H1 (cell line): Measurements from ENCODE around the gene ARHGAP6. TPM values are rescaled to one million over a fixed set of nuclear protein-coding genes. Genes with fewer than 3 reads are reported as not detected.

Source experiments
- CTCF ChIA-PET: fragments of 300-600 bp; sonication (Branson Sonifier 250); formaldehyde crosslinking; loops from one replicate; lab custom pipeline; 2021; ENCODE audit not compliant: partially characterized antibody; lab: Charles Lee
- POLR2A ChIA-PET: fragments of 300-600 bp; sonication (Branson Sonifier 250); formaldehyde crosslinking; loops from one replicate; lab custom pipeline; 2021; ENCODE audit warnings: inconsistent platforms; ENCODE audit not compliant: partially characterized antibody; lab: Charles Lee
- DNase-seq, 2 experiments: peaks; one replicate each; pipeline versions ENCODE4 v3.0.0 to v3.0.0-alpha.2; 2010 to 2022; ENCODE audit warnings: low spot score in 2 of 2, low read depth in 1 of 2, mixed read lengths in 1 of 2
- FAIRE-seq: peaks from 2 replicates; lab custom pipeline; 2011; peaks lifted over from hg19 to GRCh38; lab: Jason Lieb, UNC
- H2AFZ ChIP-seq: 2 replicates; pipeline ENCODE4 v1.8.1; 2012; ENCODE audit warnings: low read length, inconsistent platforms
- H2AK5ac ChIP-seq: 2 replicates; pipeline ENCODE4 v1.6.1; 2013; ENCODE audit warnings: low read depth, low read length
- H2BK120ac ChIP-seq: replicated peaks from 2 replicates; pipeline ENCODE3; 2013; ENCODE audit warnings: low read depth, low read length, inconsistent platforms
- H2BK12ac ChIP-seq: 2 replicates; pipeline ENCODE4 v1.6.1; 2013; ENCODE audit warnings: low read depth, low read length
- H2BK15ac ChIP-seq: 2 replicates; pipeline ENCODE4 v1.6.1; 2013; ENCODE audit warnings: low read length
- H2BK20ac ChIP-seq: 2 replicates; pipeline ENCODE4 v1.6.1; 2013; ENCODE audit warnings: low read length
- H2BK5ac ChIP-seq: 2 replicates; pipeline ENCODE4 v1.6.1; 2013; ENCODE audit warnings: low read depth, low read length
- H3K14ac ChIP-seq: 2 replicates; pipeline ENCODE4 v1.6.1; 2013; ENCODE audit warnings: inconsistent platforms; ENCODE audit not compliant: insufficient read length
- H3K18ac ChIP-seq: 2 replicates; pipeline ENCODE4 v1.6.1; 2013; ENCODE audit warnings: low read length; ENCODE audit errors: extremely low read depth
- H3K23ac ChIP-seq: 2 replicates; pipeline ENCODE4 v1.6.1; 2013; ENCODE audit warnings: inconsistent platforms; ENCODE audit not compliant: insufficient read length
- H3K23me2 ChIP-seq: 2 replicates; pipeline ENCODE4 v1.6.1; 2013; ENCODE audit warnings: low read depth, low read length
- H3K27ac ChIP-seq: 2 replicates; pipeline ENCODE4 v1.6.1; 2011; ENCODE audit warnings: low read depth, low read length, inconsistent platforms
- H3K27me3 ChIP-seq, 4 experiments: replicated peaks in 1 of 4; 1 replicate in 1 of 4; 2 replicates in 3 of 4; pipeline versions ENCODE4 v1.6.1 to v1.8.1; 2011 to 2013; ENCODE audit warnings: low read length in 3 of 4, mild to moderate bottlenecking in 3 of 4, inconsistent platforms in 2 of 4, mixed read lengths in 2 of 4, moderate library complexity in 1 of 4; ENCODE audit not compliant: control insufficient read depth in 3 of 4, insufficient read depth in 3 of 4; ENCODE audit errors: extremely low read depth in 1 of 4
- H3K36me3 ChIP-seq, 4 experiments: 2 replicates each; pipeline versions ENCODE4 v1.6.1 to v1.8.1; 2011 to 2013; ENCODE audit warnings: mild to moderate bottlenecking in 4 of 4, low read length in 3 of 4, moderate library complexity in 2 of 4, control low read depth in 1 of 4, inconsistent platforms in 1 of 4; ENCODE audit not compliant: insufficient read depth in 4 of 4, control insufficient read depth in 2 of 4
- H3K4ac ChIP-seq: replicated peaks from 2 replicates; pipeline ENCODE3; 2013; ENCODE audit warnings: low read length, low read depth, mixed read lengths, inconsistent platforms; ENCODE audit not compliant: insufficient read length
- H3K4me1 ChIP-seq, 4 experiments: replicated peaks in 1 of 4; 1 replicate in 1 of 4; 2 replicates in 3 of 4; pipeline versions ENCODE4 v1.6.1 to v1.8.1; 2011 to 2013; ENCODE audit warnings: low read length in 3 of 4, inconsistent platforms in 2 of 4, mixed read lengths in 1 of 4; ENCODE audit not compliant: insufficient read depth in 4 of 4, control insufficient read depth in 3 of 4
- H3K4me2 ChIP-seq, 2 experiments: 2 replicates each; pipeline versions ENCODE4 v1.6.1 to v1.8.1; 2011 to 2013; ENCODE audit warnings: low read depth in 2 of 2, low read length in 2 of 2, control low read depth in 1 of 2, inconsistent platforms in 1 of 2, mild to moderate bottlenecking in 1 of 2; ENCODE audit not compliant: insufficient read depth in 1 of 2
- H3K4me3 ChIP-seq, 4 experiments: fragments of 200-600, 300-600 bp in 1 of 4; sonication (generic), shearing (Covaris generic), sonication (Bioruptor Twin) in 1 of 4; 2 replicates each; pipeline versions ENCODE4 v1.5.1 to v1.8.1; 2011 to 2016; ENCODE audit warnings: low read length in 4 of 4, low read depth in 3 of 4, control low read depth in 2 of 4, inconsistent platforms in 2 of 4, mild to moderate bottlenecking in 2 of 4, mixed read lengths in 1 of 4, moderate library complexity in 1 of 4; ENCODE audit not compliant: insufficient read depth in 2 of 4; ENCODE audit errors: extremely low read depth in 1 of 4
- H3K56ac ChIP-seq: replicated peaks from 2 replicates; pipeline ENCODE3; 2013; ENCODE audit warnings: low read depth, mild to moderate bottlenecking, mixed read lengths, low read length, inconsistent platforms; ENCODE audit not compliant: insufficient read length
- H3K79me1 ChIP-seq: 2 replicates; pipeline ENCODE4 v1.6.1; 2013; ENCODE audit warnings: low read depth, low read length, control low read depth
- H3K79me2 ChIP-seq, 2 experiments: 2 replicates each; pipeline versions ENCODE4 v1.6.1 to v1.8.1; 2012 to 2013; ENCODE audit warnings: low read length in 2 of 2, mild to moderate bottlenecking in 2 of 2, inconsistent platforms in 1 of 2; ENCODE audit not compliant: insufficient read depth in 2 of 2, control insufficient read depth in 1 of 2
- H3K9ac ChIP-seq, 4 experiments: replicated peaks in 1 of 4; 1 replicate in 1 of 4; 2 replicates in 3 of 4; pipeline versions ENCODE4 v1.6.1 to v1.8.1; 2011 to 2013; ENCODE audit warnings: low read depth in 3 of 4, low read length in 3 of 4, control low read depth in 2 of 4, mild to moderate bottlenecking in 2 of 4, moderate library complexity in 2 of 4, inconsistent platforms in 1 of 4; ENCODE audit errors: extremely low read depth in 1 of 4
- H3K9me3 ChIP-seq, 2 experiments: 2 replicates each; pipeline versions ENCODE4 v1.6.1 to v1.8.1; 2012 to 2013; ENCODE audit warnings: mild to moderate bottlenecking in 2 of 2, moderate library complexity in 2 of 2, control low read depth in 1 of 2, inconsistent platforms in 1 of 2, low read depth in 1 of 2, low read length in 1 of 2, mixed read lengths in 1 of 2; ENCODE audit not compliant: insufficient read depth in 2 of 2
- H4K20me1 ChIP-seq, 2 experiments: replicated peaks in 1 of 2; 2 replicates each; pipeline versions ENCODE3 to v1.8.1; 2011 to 2013; ENCODE audit warnings: inconsistent platforms in 2 of 2, low read length in 2 of 2, mild to moderate bottlenecking in 1 of 2; ENCODE audit not compliant: insufficient read depth in 2 of 2, control insufficient read depth in 1 of 2
- H4K5ac ChIP-seq: 2 replicates; pipeline ENCODE4 v1.6.1; 2013; ENCODE audit warnings: low read length, low read depth, mixed read lengths, inconsistent platforms; ENCODE audit not compliant: insufficient read length
- H4K8ac ChIP-seq: 2 replicates; pipeline ENCODE4 v1.8.0; 2013; ENCODE audit warnings: mild to moderate bottlenecking, moderate library complexity, low read length, inconsistent platforms; ENCODE audit not compliant: insufficient read depth; ENCODE audit errors: extremely low read depth
- H4K91ac ChIP-seq: replicated peaks from 2 replicates; pipeline ENCODE3; 2013; ENCODE audit warnings: low read length, mixed read lengths, inconsistent platforms; ENCODE audit not compliant: insufficient read length
- ASH2L ChIP-seq: fragments of 200-600, 300-600 bp; sonication (generic); IDR thresholded peaks from one replicate; pipeline ENCODE4 v1.7.1; 2017; ENCODE audit warnings: low read length
- KDM1A ChIP-seq: fragments of 200-600, 300-600 bp; sonication (generic); IDR thresholded peaks from 2 replicates; pipeline ENCODE4 v1.7.1; 2016; ENCODE audit warnings: mild to moderate bottlenecking, low read length, borderline replicate concordance
- WGBS, 2 experiments: shearing (Covaris generic) in 1 of 2; methylation state at CpG; one replicate each; pipeline versions ENCODE4 v1.1.6 to v1.1.7; 2013 to 2015; ENCODE audit warnings: low lambda C conversion rate in 2 of 2, mixed read lengths in 2 of 2, inconsistent platforms in 1 of 2, low coverage in 1 of 2, missing lambda C conversion rate in 1 of 2; ENCODE audit not compliant: insufficient replicate concordance in 2 of 2, insufficient coverage in 1 of 2, insufficient read length in 1 of 2; ENCODE audit errors: extremely low coverage in 1 of 2, missing lambda C conversion rate in 1 of 2; 5-methylcytosine and 5-hydroxymethylcytosine counted together
- polyA plus RNA-seq, 7 experiments: library from polyadenylated mRNA; depleted of rRNA in 3 of 7; stranded (reverse) in 5 of 7; unstranded in 2 of 7; fragments of >200 nt in 5 of 7; fragments of 200-250 nt in 2 of 7; gene quantifications; 1 replicate in 5 of 7; 2 replicates in 1 of 7; 4 replicates in 1 of 7; pipeline versions ENCODE4 v1.2.1 to v1.2.3, GENCODE V29; 2011 to 2013; ENCODE audit warnings: missing spikeins in 2 of 7, mixed read lengths in 2 of 7
- total RNA-seq: library from RNA; stranded (reverse); fragmentation: NEBNext Ultra II Directional; extraction: Animal tissue kit (Norgen Biotek cat#: 25700); gene quantifications from 2 replicates; pipeline ENCODE4 v1.2.1, GENCODE V29; 2021

ARHGAP6 gene
- total and polyA plus RNA-seq, 2 of the 8 experiments (the other 6 are each of a cell fraction or from before 2014, with no cell fraction given) = 0.35 to 0.82 TPM

- Histone ChIP-seq H2AK5ac (no peak overlapping the region), H3K9ac (no peak overlapping the region), H2AFZ (no peak overlapping the region), H4K8ac (no peak overlapping the region), H3K23ac (no peak overlapping the region), H3K4me1 (no peaks in the 10 kb centered on the region), H3K4me2 (no peak overlapping the region), H4K5ac (no peak overlapping the region), H3K79me2 (no peaks in the 10 kb centered on the region), H3K27ac (no peak overlapping the region), H3K23me2 (no peaks in the 10 kb centered on the region), H2BK120ac (no peak overlapping the region), H2BK5ac (no peak overlapping the region), H3K79me1 (no peaks in the 10 kb centered on the region), H3K18ac (no peak overlapping the region), H3K36me3 (no peaks in the 10 kb centered on the region), H3K4me3 (no peak overlapping the region), H3K27me3 (no peaks in the 10 kb centered on the region), H3K56ac (no peak overlapping the region), H3K9me3 (no peaks in the 10 kb centered on the region), H4K20me1 (no peaks in the 10 kb centered on the region), H2BK12ac (no peak overlapping the region), H3K14ac (no peak overlapping the region), H2BK15ac (no peak overlapping the region), H2BK20ac (no peak overlapping the region), H3K4ac (no peak overlapping the region), H4K91ac (no peak overlapping the region)
- POLR2A ChIA-PET = no interaction called here
- TF ChIP-seq ASH2L = no peak
- TF ChIP-seq KDM1A = no peak
- CTCF ChIA-PET = no interaction called here
- DNase-seq = no peak
- WGBS, 2 experiments = 100% methylated on average over 1 of the region's 1 CpG; no CpG with 5 or more reads in 1 of the 2 experiments
- no peak for FAIRE-seq
Observed at GRCh38 chrX:11287505-11287904, 378.2 kb downstream of the ARHGAP6 start.
